NCI-H446 (cell line): ENCODE results near the gene FST.

Source experiments
- DNase-seq, 2 experiments: peaks; one replicate each; lab custom pipeline; 2025; lab: John Stamatoyannopoulos, UW

The FST gene, protein sequence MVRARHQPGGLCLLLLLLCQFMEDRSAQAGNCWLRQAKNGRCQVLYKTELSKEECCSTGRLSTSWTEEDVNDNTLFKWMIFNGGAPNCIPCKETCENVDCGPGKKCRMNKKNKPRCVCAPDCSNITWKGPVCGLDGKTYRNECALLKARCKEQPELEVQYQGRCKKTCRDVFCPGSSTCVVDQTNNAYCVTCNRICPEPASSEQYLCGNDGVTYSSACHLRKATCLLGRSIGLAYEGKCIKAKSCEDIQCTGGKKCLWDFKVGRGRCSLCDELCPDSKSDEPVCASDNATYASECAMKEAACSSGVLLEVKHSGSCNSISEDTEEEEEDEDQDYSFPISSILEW

DNA sequence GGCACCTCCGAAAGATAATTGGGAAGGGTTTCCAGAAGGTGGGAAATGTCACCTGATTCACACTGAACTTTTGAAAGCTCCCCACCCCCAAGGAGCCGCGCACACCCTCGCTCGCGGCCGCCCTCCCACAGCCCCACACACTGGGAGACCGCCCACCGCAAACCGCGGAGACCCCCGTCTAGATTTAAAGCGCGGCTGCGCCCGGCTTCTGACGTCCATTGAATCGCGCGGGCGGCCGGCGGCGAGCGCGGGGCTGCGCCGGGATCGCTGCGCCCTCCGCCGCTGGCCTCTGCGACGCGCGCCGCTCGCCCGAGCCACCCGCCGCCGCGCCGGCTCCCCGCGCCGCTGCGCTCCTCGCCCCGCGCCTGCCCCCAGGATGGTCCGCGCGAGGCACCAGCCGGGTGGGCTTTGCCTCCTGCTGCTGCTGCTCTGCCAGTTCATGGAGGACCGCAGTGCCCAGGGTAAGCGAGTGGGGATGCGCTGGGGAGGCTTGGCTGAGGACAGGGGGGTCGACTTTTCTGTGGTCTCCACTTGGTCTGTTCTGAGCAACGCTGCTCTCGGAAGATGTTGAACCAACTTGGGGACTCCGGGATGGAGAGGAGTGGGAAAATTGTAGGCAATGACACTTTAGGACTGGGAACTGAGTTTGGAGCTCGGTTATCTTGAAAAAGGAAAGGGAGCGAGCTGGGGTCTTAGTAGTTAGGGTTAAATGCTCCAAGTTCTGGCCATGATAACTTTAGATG is at the start of gene FST:
Gene FST (plus strand): TSS at position 214 of the 743 bp plus-strand sequence. CDS start 163 bp downstream, at position 377.
- peak in 1 of 2 experiments; percentile 33 for DNase-seq

DNA sequence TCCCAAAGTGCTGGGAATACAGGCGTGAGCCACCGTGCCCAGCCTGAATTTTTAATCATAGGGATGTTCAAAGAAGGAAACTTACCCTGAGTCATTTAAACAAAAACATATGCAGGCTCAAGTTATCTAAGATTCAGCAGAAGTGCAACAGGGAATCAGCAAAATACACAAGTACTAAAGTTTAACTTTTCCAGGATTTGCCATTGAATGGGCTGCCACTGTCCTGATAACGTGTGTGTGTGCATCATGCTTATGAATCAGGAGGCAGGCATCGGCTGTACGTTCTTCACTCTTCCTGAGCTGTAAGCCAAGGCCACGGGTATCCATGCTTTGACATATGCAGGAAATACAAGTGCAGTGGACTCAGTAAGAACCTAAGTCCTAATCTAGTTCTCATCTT is 48.8 kb upstream of the FST start:
- DNase-seq: no peak

DNA sequence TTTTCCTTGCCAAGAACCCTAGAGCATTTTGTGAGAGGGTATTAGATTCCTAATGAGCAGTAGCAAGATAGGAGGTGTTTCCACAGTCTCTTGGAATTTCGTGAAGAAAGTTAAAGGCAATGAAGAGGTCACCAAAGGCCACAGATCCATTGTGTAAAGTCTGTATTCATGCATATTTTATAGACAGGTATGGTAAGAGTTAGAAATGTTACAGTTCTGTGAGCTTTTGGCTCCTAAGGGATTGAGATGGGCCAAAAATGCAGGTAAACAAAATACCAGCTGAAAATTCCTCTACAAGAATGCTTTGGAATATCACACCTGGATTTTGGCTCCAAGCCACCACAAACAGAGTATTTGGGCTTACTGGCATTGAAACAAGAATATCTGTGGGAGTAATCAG is 47.4 kb upstream of the FST start:
- no peak for DNase-seq

DNA sequence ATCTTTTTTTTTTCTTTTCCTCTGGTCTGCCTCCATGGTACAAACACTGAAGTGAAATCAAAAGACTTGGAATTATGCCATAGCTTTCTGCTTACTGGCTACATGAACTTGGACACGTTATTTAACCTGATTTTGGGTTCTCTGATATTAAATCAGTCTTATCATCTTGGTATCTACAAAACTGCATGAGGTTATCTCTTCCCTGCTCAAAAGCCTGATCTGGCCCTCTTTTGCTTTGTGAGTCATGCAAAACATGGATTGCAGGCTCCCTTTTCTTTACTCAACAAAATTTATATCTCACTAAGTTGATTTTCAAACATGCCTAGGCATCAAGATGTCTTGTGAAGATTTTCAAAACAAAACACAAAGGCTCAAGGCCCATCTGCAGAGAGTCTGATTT is 45.9 kb upstream of the FST start:
- DNase-seq: no peak

DNA sequence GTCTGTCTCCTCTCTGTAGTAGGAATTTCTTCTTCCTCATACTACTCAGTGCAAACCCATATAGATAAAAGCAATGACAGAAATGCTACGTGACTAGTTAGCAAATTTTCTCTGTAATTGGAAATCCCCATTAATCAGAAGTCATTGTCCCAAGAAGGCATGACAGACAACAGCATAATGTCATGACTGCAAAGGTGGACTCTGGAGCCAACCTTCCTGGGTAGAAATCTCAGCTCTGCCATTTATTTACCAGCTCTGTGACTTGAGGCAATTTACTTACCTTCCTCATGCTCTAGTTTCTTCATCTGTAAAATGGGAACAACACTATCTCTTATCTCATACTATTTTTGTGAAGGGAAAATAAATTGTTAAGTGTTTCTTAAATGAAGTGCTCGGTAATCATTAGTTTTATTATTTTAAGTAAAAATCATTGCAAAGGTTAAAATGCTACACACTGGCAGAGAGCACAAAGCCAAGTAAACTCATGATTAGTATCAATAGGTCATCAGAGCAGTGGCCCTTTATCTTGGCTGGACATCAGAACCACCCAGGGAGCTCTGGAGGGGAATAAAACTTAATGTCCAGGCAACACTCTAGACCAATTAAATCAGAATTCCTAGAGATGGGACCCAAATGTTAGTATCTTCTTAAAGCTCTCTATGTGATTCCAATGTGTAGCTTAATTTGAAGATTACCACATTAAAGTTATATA is 43.8 kb upstream of the FST start:
- no peak for DNase-seq

DNA sequence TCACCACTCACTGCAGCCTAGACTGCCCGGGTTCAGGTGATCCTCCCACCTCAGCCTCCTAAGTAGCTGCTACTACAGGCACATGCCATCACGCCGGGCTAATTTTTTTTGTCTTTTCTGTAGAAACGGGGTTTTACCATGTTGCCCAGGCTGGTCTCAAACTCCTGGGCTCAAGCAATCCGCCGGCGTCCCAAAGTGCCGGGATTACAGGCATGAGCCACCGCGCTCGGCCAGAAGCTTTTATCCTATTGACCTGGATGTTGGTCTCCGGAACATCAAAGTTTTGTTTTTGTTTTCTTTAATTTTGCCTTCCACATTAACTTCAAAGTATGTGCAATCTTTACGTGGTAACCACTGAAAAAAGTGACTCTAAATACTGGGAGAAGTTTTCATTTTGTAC is 42.4 kb upstream of the FST start:
- no peak for DNase-seq

DNA sequence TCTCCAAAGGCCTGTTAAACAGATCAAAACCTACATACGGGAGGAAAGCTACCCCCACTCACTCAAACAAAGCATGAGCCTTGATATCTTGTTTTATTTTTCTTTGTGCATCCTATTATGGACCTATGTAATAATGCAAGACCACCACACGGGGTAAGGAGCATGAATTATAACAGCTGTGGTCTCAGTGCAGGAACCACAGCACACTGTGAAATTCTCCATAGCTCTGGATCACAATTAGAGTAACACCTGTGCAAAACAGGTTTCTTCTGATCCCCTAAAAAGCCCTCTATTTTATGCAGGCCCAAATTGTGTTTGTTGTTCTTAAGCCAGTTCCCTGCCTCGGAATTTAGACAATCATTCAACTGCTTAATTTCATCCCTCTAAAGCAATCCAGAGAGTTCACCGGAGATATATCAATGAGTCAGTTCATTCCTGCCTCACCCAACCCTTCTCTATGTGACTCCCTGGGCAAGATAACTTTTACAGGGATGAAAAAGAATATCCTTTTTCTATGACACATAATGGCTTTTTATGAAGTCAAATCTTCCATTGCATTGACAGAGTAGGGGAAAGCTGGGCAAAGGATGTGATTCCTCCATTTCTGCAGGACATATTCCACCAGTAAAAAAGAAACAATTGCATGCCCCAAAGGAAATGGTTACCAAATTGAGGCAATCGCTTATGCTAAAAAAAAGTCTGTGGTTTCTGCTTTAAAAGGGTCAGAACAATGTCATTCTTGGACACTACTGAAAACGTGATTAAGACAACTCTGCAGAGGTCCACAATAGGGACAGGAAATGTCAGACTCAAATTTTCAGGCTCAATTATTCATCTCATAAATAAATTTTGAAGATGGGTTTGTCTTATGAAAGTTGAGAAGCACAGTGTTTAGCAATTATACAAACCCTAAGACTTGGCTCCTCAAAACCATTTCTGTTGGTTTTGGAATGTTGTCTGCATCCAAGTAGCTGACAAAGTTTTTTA is 41.6 kb upstream of the FST start:
- no peak for DNase-seq

DNA sequence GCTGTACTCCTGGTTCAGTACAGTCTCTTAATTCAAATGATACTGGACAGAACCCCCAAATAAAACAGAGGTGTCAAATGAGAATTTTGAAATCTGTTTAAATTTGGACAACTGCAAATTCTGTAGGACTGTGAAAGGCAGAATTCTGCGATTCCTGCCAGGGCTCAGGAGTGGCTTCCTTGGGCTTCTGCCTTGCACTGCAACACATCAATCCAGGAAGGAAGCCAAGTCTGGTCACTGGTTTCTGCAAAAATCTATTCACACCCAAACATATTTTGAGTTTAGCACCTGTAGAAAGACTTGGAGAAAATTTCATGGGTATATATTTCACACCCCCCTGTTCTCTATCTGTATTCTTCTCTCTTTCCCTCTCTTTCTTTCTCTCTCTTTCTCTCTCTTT is 37.5 kb upstream of the FST start:
- DNase-seq: no peak

DNA sequence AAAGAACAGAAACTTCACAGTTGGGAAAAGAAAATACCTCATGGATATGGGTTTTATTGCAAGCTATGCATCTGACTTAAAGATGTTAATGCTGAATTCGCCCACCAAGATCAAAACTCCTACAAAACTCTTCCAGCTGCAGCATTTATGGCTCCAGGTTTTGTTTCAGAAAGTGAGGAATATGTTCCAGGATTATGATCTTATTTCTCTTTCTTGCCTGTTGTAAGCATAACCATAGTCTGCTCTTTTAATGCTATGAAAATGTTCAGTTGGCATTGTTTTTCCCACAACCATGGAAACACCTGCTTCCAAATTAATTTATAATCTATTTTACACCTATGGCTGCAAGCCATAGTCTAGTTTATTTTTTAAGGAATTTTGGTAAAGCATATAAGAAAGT is 34.9 kb upstream of the FST start:
- DNase-seq: no peak

DNA sequence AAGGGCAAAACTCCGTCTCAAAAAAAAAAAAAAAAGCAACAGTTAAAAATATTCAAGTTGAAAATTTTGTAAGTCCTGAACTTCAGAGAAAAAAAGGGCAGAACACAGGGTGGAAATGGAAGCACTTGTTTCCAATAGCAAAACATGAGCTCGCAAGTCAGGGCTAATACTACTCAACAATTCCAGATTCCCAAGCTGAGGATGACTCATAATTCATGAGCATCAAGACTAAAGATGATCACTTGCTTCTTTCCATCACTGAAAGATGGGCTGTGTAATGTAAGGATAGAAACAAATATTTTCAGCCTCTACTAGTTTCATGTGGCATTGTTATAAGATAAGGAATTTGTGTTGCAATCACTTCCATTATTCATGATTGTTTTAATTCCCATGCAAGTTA is 33.5 kb upstream of the FST start:
- DNase-seq: no peak

DNA sequence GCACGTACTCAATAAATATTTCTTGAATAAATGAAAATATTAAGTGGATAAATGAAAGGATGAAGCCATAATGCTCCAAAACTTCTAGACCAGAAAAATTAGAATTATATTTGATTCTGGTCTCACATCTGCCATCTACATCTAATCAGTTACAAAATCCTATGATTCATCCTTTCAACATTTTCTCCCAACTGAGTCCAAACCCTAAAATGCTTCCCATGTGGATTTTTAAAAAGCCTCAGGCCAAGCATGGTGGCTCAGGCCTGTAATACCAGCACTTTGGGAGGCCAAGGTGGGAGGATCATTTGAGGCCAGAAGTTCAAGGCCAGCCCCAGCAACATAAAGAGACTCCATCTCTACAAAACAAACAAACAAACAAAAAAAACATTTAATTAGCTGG is 31.6 kb upstream of the FST start:
- no peak for DNase-seq

DNA sequence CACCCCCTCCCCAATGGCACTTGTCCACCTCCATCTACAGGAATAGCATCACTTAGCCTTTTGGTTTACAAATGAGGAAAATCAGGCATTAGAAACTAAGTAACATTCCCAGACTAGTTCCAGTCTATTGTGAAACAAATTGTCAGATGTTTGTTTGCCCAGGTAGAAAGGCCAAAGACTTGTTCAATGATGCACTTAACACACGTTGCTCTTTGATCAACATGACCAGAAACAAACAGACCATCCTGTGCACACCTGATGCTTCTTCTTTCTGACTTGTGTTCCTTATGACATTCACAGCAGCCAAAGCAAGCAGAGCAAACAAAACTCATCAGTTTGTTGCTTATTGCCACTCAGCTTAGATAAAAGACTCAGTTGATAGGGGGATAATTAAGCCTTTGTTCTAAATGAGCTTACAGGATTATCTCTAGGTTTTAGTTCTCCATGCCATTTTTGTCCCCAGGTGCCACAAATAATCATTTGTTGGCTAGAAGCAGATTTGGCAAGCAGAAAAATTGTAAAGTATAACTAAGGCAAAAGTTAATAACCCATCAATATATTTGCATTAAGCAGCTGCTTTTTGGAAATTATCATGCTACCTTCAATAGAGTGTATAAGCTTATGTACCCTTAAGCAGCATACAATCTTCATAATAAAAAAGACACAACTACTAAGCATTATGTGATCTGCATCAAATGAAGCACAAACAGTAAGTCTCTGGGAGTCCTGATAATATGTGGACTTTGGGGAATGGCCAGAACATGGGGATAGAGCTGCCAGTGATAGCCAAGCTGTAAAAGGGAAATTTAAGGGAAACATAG is 26.3 kb upstream of the FST start:
- DNase-seq: no peak

DNA sequence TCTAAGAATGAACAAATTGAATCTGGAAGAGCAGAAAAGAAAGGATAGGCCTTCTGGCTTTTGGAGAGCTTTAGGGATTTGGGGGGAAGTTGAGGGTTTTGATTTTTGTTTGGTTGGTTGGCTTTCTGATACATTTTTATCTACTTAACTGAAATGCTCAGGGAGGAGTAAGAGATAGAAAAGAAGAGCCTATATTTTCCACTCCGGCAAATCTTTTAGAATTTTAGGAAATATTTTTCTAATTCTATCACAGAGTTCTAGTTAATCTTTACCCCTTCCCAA is 25.8 kb upstream of the FST start:
- DNase-seq: no peak

DNA sequence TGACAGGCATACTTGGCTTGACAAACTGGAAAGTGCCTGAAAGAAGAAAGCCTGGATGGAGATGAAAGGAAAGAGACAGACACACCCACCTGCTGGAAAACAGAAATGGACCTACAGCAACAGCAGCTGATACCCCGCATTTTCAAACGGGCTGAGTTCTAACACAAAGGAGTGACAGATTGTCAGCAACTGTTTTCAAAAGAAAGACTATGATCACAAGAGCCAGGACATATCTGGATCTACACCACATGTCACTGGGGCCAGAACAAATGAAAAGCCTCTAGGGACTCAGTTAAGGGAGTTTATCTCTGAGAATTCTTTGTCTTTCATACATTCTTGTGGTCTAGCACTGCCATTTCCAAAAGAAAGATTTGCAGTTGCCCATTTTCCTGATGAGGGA is 24.1 kb upstream of the FST start:
- no peak for DNase-seq

DNA sequence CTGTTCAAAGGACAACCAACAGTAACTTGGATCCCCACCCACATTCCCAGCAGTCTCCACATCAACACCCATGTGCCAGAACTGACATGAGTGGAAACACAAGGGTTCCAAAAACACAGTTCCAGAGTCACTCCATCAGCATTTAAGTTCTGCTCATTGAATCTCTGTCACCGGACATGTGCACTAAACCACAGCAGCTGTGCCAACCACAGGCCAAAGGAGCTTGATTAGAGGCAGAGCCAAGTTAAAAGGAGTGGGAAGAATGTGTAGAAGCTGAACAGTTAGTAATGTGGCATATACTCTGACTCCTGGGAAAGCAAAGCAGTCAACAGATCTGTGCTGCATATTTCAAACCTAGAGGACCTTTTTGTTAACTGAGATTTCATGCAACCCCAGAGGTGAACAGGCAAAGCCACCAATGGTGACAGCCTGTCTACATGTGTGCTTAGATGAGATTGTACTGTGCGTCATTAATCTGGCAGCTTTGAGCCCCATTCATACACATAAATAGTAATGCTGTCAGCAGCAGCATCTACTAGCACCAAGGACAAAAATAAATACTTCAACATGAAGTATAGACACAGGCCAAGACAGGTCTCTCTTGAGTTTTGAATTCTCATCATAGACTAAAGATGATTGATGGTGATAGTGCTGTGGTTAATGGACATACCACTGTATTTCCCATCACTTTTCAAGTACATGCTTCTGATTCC is 16.4 kb upstream of the FST start:
- no peak for DNase-seq

DNA sequence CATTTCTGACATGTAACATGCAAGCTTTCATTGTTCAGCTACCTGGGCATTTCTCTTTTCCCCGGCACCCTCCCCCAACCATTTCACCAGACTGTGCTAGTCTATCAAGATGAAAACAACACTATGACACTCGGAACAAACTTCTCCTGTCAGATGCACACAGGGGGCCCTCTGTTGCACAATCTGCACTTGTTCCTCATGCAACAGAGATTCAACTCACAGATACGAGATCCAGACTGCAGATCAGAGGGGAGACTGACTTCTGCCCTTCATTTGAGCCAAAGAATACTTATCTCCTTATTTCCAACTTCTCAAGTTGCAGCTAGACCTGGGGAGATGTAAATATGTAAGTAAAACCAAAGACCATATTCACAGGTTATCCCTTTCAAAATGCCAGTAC is 15.7 kb upstream of the FST start:
- no peak for DNase-seq

DNA sequence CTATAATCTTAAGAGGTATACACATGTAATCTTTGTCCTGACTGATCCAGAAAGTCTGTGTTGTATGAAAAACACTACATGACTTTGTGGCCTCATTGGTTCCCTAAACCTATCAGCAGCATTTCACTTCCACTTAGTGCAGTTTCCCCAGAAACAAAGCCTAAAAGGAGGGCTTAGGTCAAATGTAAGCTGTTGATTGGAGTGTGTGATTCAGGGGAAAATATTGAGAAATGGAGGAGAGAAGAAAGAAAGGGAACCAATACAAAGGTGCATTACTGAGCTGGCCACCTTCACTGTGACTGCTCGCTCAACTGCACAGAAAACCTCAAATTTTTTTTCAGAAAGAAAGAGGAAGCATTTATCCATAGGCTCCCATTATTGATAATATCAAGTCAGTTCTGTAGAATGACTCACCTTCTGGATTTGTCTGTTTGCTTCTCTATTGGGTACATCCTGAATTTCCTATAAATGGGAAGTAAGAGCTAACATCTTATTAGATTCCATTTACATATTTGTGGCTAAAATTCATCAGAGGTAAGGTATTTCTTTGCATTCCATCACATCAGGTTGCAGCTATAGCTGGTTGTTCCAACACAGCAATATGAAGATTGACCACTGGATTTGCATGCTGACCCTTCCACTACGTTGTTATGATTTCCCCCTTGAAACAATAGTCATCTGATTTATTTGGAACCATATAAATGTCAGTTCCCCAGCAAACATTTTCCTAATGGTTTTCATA is 10.3 kb upstream of the FST start:
- DNase-seq: no peak

DNA sequence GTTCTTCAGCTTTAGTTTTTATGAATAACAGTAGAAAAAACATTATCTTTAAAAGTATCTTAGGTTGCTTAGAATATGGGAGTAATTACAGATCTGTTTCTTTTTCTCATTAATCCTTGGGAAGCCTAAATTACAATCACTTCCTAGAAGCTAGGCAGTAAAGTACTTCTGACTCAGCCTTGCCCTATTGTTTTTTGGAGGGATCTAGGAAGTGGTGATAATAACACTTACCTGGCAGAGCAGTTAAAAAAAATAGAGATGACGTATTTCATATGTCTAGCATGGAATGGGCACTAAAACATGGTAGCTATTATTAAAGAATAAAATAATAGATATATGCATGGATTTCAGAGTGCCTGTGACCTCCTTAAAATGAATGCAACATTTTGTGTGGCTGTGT is 8.2 kb upstream of the FST start:
- no peak for DNase-seq

DNA sequence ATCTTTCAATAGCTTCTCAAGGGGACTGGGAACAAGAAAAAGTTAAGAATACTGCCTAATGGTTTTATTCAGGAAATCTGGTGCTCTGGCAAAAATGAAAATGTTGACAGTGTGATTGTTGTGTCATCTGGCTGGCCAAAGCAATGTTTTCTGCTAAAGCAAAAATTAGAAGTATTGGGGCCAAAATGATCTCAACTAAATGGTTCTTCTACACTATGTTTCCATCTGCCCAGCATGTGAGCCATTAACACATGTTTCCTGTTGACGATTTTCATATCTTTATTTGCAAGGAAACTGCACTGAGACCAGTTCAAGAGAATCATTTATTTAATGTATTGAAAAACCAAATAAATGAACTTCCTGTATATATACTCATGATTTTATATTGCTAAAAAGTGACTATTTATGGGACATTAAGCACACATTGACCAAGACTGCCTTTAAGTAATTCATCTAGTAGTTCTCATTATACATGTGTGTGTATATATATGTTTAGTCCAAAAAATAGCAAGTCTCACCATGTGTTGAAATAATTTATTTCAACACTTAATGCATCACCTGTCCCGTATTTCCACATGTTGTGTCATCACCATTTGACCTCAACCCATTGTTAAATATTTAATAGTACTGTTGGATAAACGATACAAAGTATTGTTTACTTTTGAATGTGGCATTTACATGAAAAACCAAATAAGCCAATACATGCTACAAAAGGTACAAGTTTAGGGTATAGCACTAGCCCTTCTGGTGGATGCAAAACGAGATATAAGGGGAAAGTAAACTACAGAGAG is 7.5 kb upstream of the FST start:
- no peak for DNase-seq
